GM19452 (cell line): ENCODE data around the gene NINJ2.

Experiments used
- ATAC-seq: cut with Tn5 transposase; IDR thresholded peaks from one replicate; pipeline ENCODE4 v1.9.1; 2021; ENCODE audit not compliant: unreplicated experiment

The NINJ2 gene

GRCh38 chr12:553216-554000 is 109.8 kb downstream of the NINJ2 start:
- no peak for ATAC-seq

- no peak for ATAC-seq
Observed at GRCh38 chr12:552466-552865, 110.8 kb downstream of the NINJ2 start.

- ATAC-seq: no peak
Observed at GRCh38 chr12:550473-551260, 112.6 kb downstream of the NINJ2 start.

- ATAC-seq: no peak
Observed at GRCh38 chr12:549476-550082, 113.7 kb downstream of the NINJ2 start.

GRCh38 chr12:547883-548470 is 115.3 kb downstream of the NINJ2 start:
- ATAC-seq: no peak

- ATAC-seq: no peak
Observed at GRCh38 chr12:546920-547845, 116.1 kb downstream of the NINJ2 start.

- ATAC-seq: no peak
Observed at GRCh38 chr12:546265-546919, 116.9 kb downstream of the NINJ2 start.

- no peak for ATAC-seq
Observed at GRCh38 chr12:545835-546234, 117.4 kb downstream of the NINJ2 start.

GRCh38 chr12:544941-545635 is 118.2 kb downstream of the NINJ2 start:
- ATAC-seq: no peak

- ATAC-seq: no peak
Observed at GRCh38 chr12:544142-544541, 119.1 kb downstream of the NINJ2 start.

- ATAC-seq: no peak
Observed at GRCh38 chr12:543114-543451, 120.2 kb downstream of the NINJ2 start.

GRCh38 chr12:542395-543113 is 120.7 kb downstream of the NINJ2 start:
- no peak for ATAC-seq

GRCh38 chr12:541676-542324 is 121.4 kb downstream of the NINJ2 start:
- ATAC-seq: no peak

GRCh38 chr12:539540-540310 is 123.5 kb downstream of the NINJ2 start:
- no peak for ATAC-seq

- ATAC-seq: no peak
Observed at GRCh38 chr12:538731-539539, 124.3 kb downstream of the NINJ2 start.

- no peak for ATAC-seq
Observed at GRCh38 chr12:537772-538171, 125.5 kb downstream of the NINJ2 start.

GRCh38 chr12:536751-537245 is 126.4 kb downstream of the NINJ2 start:
- no peak for ATAC-seq
